SK-N-SH (cell line): ENCODE results near the gene KYNU. TPM values are rescaled to one million over a fixed set of nuclear protein-coding genes. Genes with fewer than 3 reads are reported as not detected.
"Not testable (repeated sequence)": the region's sequence is repeated elsewhere in the genome, so short reads cannot be mapped to it uniquely, and the experiment has no call there.

Source experiments
- CTCF ChIA-PET: fragments of 300-600, 350-600 bp; formaldehyde crosslinking; extraction: SDS; loops from one replicate; lab custom pipeline; 2021; lab: Yijun Ruan, JAX
- POLR2A ChIA-PET: fragments of 350-600 bp; sonication (Branson Sonifier 250); formaldehyde crosslinking; extraction: SDS; loops from one replicate; lab custom pipeline; 2020; ENCODE audit warnings: antibody characterized with exemption, inconsistent platforms; lab: Yijun Ruan, JAX
- DNase-seq: peaks from one replicate; pipeline ENCODE4 v3.0.0; 2012
- H2AFZ ChIP-seq: fragments of 200-600 bp; sonication (generic); 2 replicates; pipeline ENCODE4 v1.8.1; 2016; ENCODE audit warnings: antibody characterized with exemption, mild to moderate bottlenecking, low read depth
- H3F3A ChIP-seq: fragments of 200-600 bp; sonication (generic); replicated peaks from 2 replicates; pipeline ENCODE3; 2016; ENCODE audit warnings: antibody characterized with exemption, mild to moderate bottlenecking; ENCODE audit not compliant: insufficient read depth
- H3K27ac ChIP-seq, 2 experiments: fragments of 200-500 bp in 1 of 2; fragments of 200-600 bp in 1 of 2; sonication (Bioruptor generic) in 1 of 2; sonication (generic), shearing (Covaris generic) in 1 of 2; 2 replicates each; pipeline versions ENCODE4 v1.5.1 to v1.6.1; 2014 to 2016; ENCODE audit warnings: low read depth in 2 of 2, inconsistent platforms in 1 of 2, low read length in 1 of 2, mild to moderate bottlenecking in 1 of 2, mixed read lengths in 1 of 2
- H3K27me3 ChIP-seq: fragments of 200-600 bp; sonication (generic), shearing (Covaris generic); 2 replicates; pipeline ENCODE4 v1.6.1; 2016; ENCODE audit warnings: mixed run types; ENCODE audit not compliant: insufficient read depth
- H3K36me3 ChIP-seq, 2 experiments: fragments of 200-500 bp in 1 of 2; fragments of 200-600 bp in 1 of 2; sonication (Bioruptor generic) in 1 of 2; sonication (generic) in 1 of 2; replicated peaks in 1 of 2; 2 replicates each; pipeline versions ENCODE3 to v1.5.1; 2014 to 2016; ENCODE audit warnings: low read length in 1 of 2, mild to moderate bottlenecking in 1 of 2; ENCODE audit not compliant: insufficient read depth in 2 of 2, control insufficient read depth in 1 of 2
- H3K4me1 ChIP-seq, 2 experiments: fragments of 200-500 bp in 1 of 2; fragments of 200-600 bp in 1 of 2; sonication (Bioruptor generic) in 1 of 2; sonication (generic), shearing (Covaris generic) in 1 of 2; 2 replicates each; pipeline versions ENCODE4 v1.5.1 to v1.6.1; 2014 to 2016; ENCODE audit warnings: low read depth in 1 of 2, low read length in 1 of 2, mixed run types in 1 of 2; ENCODE audit not compliant: insufficient read depth in 2 of 2, control insufficient read depth in 1 of 2
- H3K4me2 ChIP-seq: fragments of 200-600 bp; sonication (generic), shearing (Covaris generic); 2 replicates; pipeline ENCODE4 v1.6.1; 2017; ENCODE audit warnings: mixed run types
- H3K4me3 ChIP-seq, 2 experiments: fragments of 200-500 bp in 1 of 2; fragments of 200-600 bp in 1 of 2; sonication (Bioruptor generic) in 1 of 2; sonication (generic), shearing (Covaris generic) in 1 of 2; 2 replicates each; pipeline versions ENCODE4 v1.5.1 to v1.8.1; 2014 to 2016; ENCODE audit warnings: low read depth in 2 of 2, inconsistent platforms in 1 of 2, low read length in 1 of 2, mild to moderate bottlenecking in 1 of 2, mixed read lengths in 1 of 2, moderate library complexity in 1 of 2
- H3K79me2 ChIP-seq: fragments of 200-600 bp; sonication (generic); 2 replicates; pipeline ENCODE4 v1.8.1; 2017; ENCODE audit warnings: mild to moderate bottlenecking; ENCODE audit not compliant: insufficient read depth
- H3K9ac ChIP-seq: fragments of 200-600 bp; sonication (generic); 2 replicates; pipeline ENCODE4 v1.6.1; 2017; ENCODE audit warnings: mixed run types
- H3K9me2 ChIP-seq: fragments of 200-600 bp; sonication (generic); 2 replicates; pipeline ENCODE4 v1.6.1; 2017; ENCODE audit warnings: mixed run types
- H3K9me3 ChIP-seq: fragments of 200-600 bp; sonication (generic); 2 replicates; pipeline ENCODE4 v1.6.1; 2017; ENCODE audit warnings: mixed run types, mild to moderate bottlenecking, moderate library complexity
- H4K20me1 ChIP-seq: fragments of 200-600 bp; sonication (generic); 2 replicates; pipeline ENCODE4 v1.6.1; 2017; ENCODE audit warnings: mild to moderate bottlenecking, mixed run types; ENCODE audit not compliant: insufficient read depth
- CHD2 ChIP-seq: fragments of 150-350 bp; IDR thresholded peaks from 2 replicates; pipeline ENCODE4 v1.6.1; 2018; ENCODE audit warnings: low read length; ENCODE audit not compliant: partially characterized antibody
- CTCF ChIP-seq: fragments of 200-600 bp; sonication (generic); IDR thresholded peaks from 2 replicates; pipeline ENCODE4 v1.6.1; 2017; ENCODE audit warnings: antibody characterized with exemption, mild to moderate bottlenecking, moderate library complexity
- ELF1 ChIP-seq: IDR thresholded peaks from 2 replicates; pipeline ENCODE4 v1.4.0; 2012
- EP300 ChIP-seq, 2 experiments: IDR thresholded peaks; 2 replicates each; pipeline versions ENCODE4 v1.4.0 to v1.6.1; 2012; ENCODE audit warnings: borderline replicate concordance in 1 of 2, low read depth in 1 of 2, low read length in 1 of 2
- EZH2phosphoT487 ChIP-seq: fragments of 200-600 bp; sonication (generic); IDR thresholded peaks from 2 replicates; pipeline ENCODE4 v1.6.1; 2017; ENCODE audit warnings: low read depth, mixed run types, mild to moderate bottlenecking, antibody characterized with exemption, moderate library complexity, borderline replicate concordance
- MXI1 ChIP-seq: IDR thresholded peaks from 2 replicates; pipeline ENCODE4 v1.6.1; 2012; ENCODE audit warnings: mild to moderate bottlenecking, low read depth, low read length, improper control_type of control experiment
- NFIC ChIP-seq: IDR thresholded peaks from 2 replicates; pipeline ENCODE4 v1.4.0; 2012; ENCODE audit warnings: borderline replicate concordance
- NRF1 ChIP-seq: IDR thresholded peaks from 2 replicates; pipeline ENCODE4 v1.6.1; 2012; ENCODE audit warnings: low read depth, mild to moderate bottlenecking, low read length
- PBX3 ChIP-seq: IDR thresholded peaks from 2 replicates; pipeline ENCODE4; 2012
- POLR2AphosphoS5 ChIP-seq: IDR thresholded peaks from 2 replicates; pipeline ENCODE4 v1.6.1; 2012; ENCODE audit warnings: low read depth, low read length
- RFX5 ChIP-seq: IDR thresholded peaks from 2 replicates; pipeline ENCODE4 v1.6.1; 2012; ENCODE audit warnings: mild to moderate bottlenecking, improper control_type of control experiment, low read length
- RXRA ChIP-seq: IDR thresholded peaks from 2 replicates; pipeline ENCODE4 v1.4.0; 2012; ENCODE audit warnings: low read depth, mild to moderate bottlenecking, borderline replicate concordance
- SIN3A ChIP-seq: IDR thresholded peaks from 2 replicates; pipeline ENCODE4 v1.6.1; 2012; ENCODE audit warnings: low read depth, mild to moderate bottlenecking, low read length, moderate library complexity, borderline replicate concordance
- TCF12 ChIP-seq: IDR thresholded peaks from 2 replicates; pipeline ENCODE4 v1.4.0; 2012
- TEAD4 ChIP-seq: IDR thresholded peaks from 2 replicates; pipeline ENCODE4 v1.4.0; 2012; ENCODE audit warnings: mild to moderate bottlenecking, borderline replicate concordance; ENCODE audit not compliant: insufficient read depth
- USF1 ChIP-seq: IDR thresholded peaks from 2 replicates; pipeline ENCODE4 v1.4.0; 2012; ENCODE audit warnings: low read depth, borderline replicate concordance
- YY1 ChIP-seq: IDR thresholded peaks from 2 replicates; pipeline ENCODE4 v1.4.0; 2012; ENCODE audit warnings: low read depth, mild to moderate bottlenecking
- WGBS: methylation state at CpG from one replicate; pipeline ENCODE4 v1.1.6; 2017; ENCODE audit warnings: low lambda C conversion rate; 5-methylcytosine and 5-hydroxymethylcytosine counted together
- polyA plus RNA-seq, 3 experiments: library from polyadenylated mRNA; depleted of rRNA; stranded (reverse); fragments of >200 nt; gene quantifications; 2 replicates each; pipeline ENCODE4 v1.2.3, GENCODE V29; 2012
- TF ChIP-seq, protein P1 (sequence below): IDR thresholded peaks from 2 replicates; pipeline ENCODE4 v1.4.0; 2012; ENCODE audit warnings: low read depth, borderline replicate concordance

KYNU gene
- polyA plus RNA-seq, 1 of the 3 experiments (the other 2 are of a cell fraction), result not detected

- peak; percentile 100 for TF ChIP-seq CTCF
Observed at GRCh38 chr2:143034292-143035074, 157.0 kb downstream of the KYNU start (continued).

- TF ChIP-seq EP300 (IDR thresholded peaks at IDR 0.05; ENCODE audit: borderline replicate concordance in 1 of 2, low read depth in 1 of 2, low read length in 1 of 2) (no peak), POLR2AphosphoS5 (no peak), EZH2phosphoT487 (no peak), ELF1 (no peak), RFX5 (no peak), USF1 (no peak), TCF12 (no peak), YY1 (no peak), CHD2 (no peak), NRF1 (no peak), MXI1 (no peak), SIN3A (no peak), CTCF (no peak), TEAD4 (no peak), PBX3 (no peak), RXRA (no peak), NFIC (no peak)
- TF ChIP-seq, protein P1, sequence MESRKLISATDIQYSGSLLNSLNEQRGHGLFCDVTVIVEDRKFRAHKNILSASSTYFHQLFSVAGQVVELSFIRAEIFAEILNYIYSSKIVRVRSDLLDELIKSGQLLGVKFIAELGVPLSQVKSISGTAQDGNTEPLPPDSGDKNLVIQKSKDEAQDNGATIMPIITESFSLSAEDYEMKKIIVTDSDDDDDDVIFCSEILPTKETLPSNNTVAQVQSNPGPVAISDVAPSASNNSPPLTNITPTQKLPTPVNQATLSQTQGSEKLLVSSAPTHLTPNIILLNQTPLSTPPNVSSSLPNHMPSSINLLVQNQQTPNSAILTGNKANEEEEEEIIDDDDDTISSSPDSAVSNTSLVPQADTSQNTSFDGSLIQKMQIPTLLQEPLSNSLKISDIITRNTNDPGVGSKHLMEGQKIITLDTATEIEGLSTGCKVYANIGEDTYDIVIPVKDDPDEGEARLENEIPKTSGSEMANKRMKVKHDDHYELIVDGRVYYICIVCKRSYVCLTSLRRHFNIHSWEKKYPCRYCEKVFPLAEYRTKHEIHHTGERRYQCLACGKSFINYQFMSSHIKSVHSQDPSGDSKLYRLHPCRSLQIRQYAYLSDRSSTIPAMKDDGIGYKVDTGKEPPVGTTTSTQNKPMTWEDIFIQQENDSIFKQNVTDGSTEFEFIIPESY, result no peak
- Histone ChIP-seq H3K27me3 (no peaks in the 10 kb centered on the region), H3K36me3 (no peaks in the 10 kb centered on the region), H4K20me1 (no peaks in the 10 kb centered on the region), H3K9ac (no peak overlapping the region), H3K9me2 (no peaks in the 10 kb centered on the region), H3K4me3 (no peak overlapping the region), H3K79me2 (no peaks in the 10 kb centered on the region), H3F3A (no peaks in the 10 kb centered on the region), H2AFZ (no peak overlapping the region), H3K4me1 (no peaks in the 10 kb centered on the region), H3K27ac (no peak overlapping the region), H3K4me2 (no peak overlapping the region), H3K9me3 (no peaks in the 10 kb centered on the region)
- WGBS, result 17% methylated on average over 1 of the region's 1 CpG
- ChIA-PET POLR2A (no interaction called here), CTCF (interaction anchor here (1.0 kb wide), 1 partner anchor 208 kb away, joined by 3 read pairs; no protein-coding TSS in a partner anchor)
- DNase-seq, result no peak
Observed at GRCh38 chr2:143051465-143051864, 174.0 kb downstream of the KYNU start.

- H3K36me3 ChIP-seq, H3K4me2 ChIP-seq, H3F3A ChIP-seq, H4K20me1 ChIP-seq, H3K79me2 ChIP-seq, H3K9me2 ChIP-seq, H3K4me3 ChIP-seq, POLR2A ChIA-PET, H3K9me3 ChIP-seq, H3K4me1 ChIP-seq, H3K27ac ChIP-seq, DNase-seq, H3K9ac ChIP-seq, H3K27me3 ChIP-seq, H2AFZ ChIP-seq: not testable (repeated sequence)
- CTCF ChIA-PET, result interaction anchor here (1.3 kb wide), 1 partner anchor 19 kb away, joined by 4 read pairs; no protein-coding TSS in a partner anchor
- WGBS, result 51% methylated on average over 4 of the region's 4 CpGs
Observed at GRCh38 chr2:143053437-143053836, 176.0 kb downstream of the KYNU start.
